Gastrocnemius medialis (tissue), 4 donors: Measurements from ENCODE around the gene NYAP1. TPM values are rescaled to one million over a fixed set of nuclear protein-coding genes. Genes with fewer than 3 reads are reported as not detected.
A peak's percentile ranks its signal among the peaks of the same experiment; 100 is the strongest.
"Not testable (repeated sequence)": the region's sequence is repeated elsewhere in the genome, so short reads cannot be mapped to it uniquely, and the experiment has no call there.

Experiments used
- ATAC-seq, 2 donors: fragments of 150-250 bp; one replicate each; pipeline ENCODE4 v1.9.1; 2016
- DNase-seq, 2 donors: peaks; one replicate each; pipeline ENCODE4 v3.0.0-alpha.2; 2019
- H3K27ac ChIP-seq, 4 donors: fragments of 200-600 bp; sonication (generic); 1 replicate in 1 of 4; 2 replicates in 3 of 4; pipeline ENCODE4 v1.5.1; 2016 to 2018; ENCODE audit warnings: mild to moderate bottlenecking in 2 of 4, moderate library complexity in 1 of 4
- H3K27me3 ChIP-seq, 3 donors: fragments of 200-600 bp; sonication (generic) in 2 of 3; 1 replicate in 1 of 3; 2 replicates in 2 of 3; pipeline versions ENCODE4 v1.5.1 to v1.6.0; 2016 to 2019; ENCODE audit warnings: mild to moderate bottlenecking in 1 of 3, moderate library complexity in 1 of 3
- H3K36me3 ChIP-seq, 2 donors: fragments of 200-600 bp; sonication (generic) in 1 of 2; one replicate each; pipeline ENCODE4 v1.5.1; 2017 to 2018
- H3K4me1 ChIP-seq, 2 donors: fragments of 200-600 bp; sonication (generic) in 1 of 2; one replicate each; pipeline ENCODE4 v1.5.1; 2016 to 2017; ENCODE audit warnings: mild to moderate bottlenecking in 2 of 2
- H3K4me3 ChIP-seq, 4 donors: fragments of 200-600 bp; sonication (generic) in 3 of 4; 1 replicate in 1 of 4; 2 replicates in 3 of 4; pipeline ENCODE4 v1.5.1; 2016 to 2019; ENCODE audit warnings: mild to moderate bottlenecking in 2 of 4
- H3K9me3 ChIP-seq, 3 donors: fragments of 200-600 bp; sonication (generic) in 2 of 3; 1 replicate in 1 of 3; 2 replicates in 2 of 3; pipeline ENCODE4 v1.5.1; 2016 to 2019
- POLR2A ChIP-seq, 2 donors: fragments of 450-650 bp; IDR thresholded peaks; one replicate each; pipeline ENCODE4 v1.6.1; 2017; ENCODE audit warnings: antibody characterized with exemption in 2 of 2, mild to moderate bottlenecking in 2 of 2, moderate library complexity in 2 of 2
- in situ Hi-C, 4 donors: fragments of 200-750 bp; cut with MboI; loops; one replicate each; pipeline versions ENCODE4 v1.15.0 to v1.8.0; 2017; ENCODE audit warnings: low sequenced_read_pairs in 4 of 4
- intact Hi-C: fragments of 100-400 bp; cut with DNase I; formaldehyde crosslinking; loops from one replicate; pipeline ENCODE4 v1.15.1; 2023; ENCODE audit warnings: low total_unique reads
- total RNA-seq, 4 donors: library from RNA; depleted of rRNA; stranded (reverse); fragments of >200 nt; gene quantifications; one replicate each; pipeline versions ENCODE4 v1.1.0 to v1.2.3, GENCODE V29; 2016
- TF ChIP-seq, protein P1 (sequence below), 5 experiments: fragments of 450-650 bp in 3 of 5; fragments of 200-600 bp in 2 of 5; sonication (generic) in 2 of 5; IDR thresholded peaks in 4 of 5; conservative IDR thresholded peaks in 1 of 5; 1 replicate in 4 of 5; 2 replicates in 1 of 5; pipeline ENCODE4 v1.5.1; 2016 to 2019; ENCODE audit warnings: antibody characterized with exemption in 5 of 5, mild to moderate bottlenecking in 3 of 5, moderate library complexity in 3 of 5

NYAP1 gene
- total RNA-seq, 4 donors from 2014 or later: 0.29 TPM; not detected in 3

GRCh38 chr7:100437150-100438100, 46.3 kb upstream of the NYAP1 start:
- TF ChIP-seq, protein P1, sequence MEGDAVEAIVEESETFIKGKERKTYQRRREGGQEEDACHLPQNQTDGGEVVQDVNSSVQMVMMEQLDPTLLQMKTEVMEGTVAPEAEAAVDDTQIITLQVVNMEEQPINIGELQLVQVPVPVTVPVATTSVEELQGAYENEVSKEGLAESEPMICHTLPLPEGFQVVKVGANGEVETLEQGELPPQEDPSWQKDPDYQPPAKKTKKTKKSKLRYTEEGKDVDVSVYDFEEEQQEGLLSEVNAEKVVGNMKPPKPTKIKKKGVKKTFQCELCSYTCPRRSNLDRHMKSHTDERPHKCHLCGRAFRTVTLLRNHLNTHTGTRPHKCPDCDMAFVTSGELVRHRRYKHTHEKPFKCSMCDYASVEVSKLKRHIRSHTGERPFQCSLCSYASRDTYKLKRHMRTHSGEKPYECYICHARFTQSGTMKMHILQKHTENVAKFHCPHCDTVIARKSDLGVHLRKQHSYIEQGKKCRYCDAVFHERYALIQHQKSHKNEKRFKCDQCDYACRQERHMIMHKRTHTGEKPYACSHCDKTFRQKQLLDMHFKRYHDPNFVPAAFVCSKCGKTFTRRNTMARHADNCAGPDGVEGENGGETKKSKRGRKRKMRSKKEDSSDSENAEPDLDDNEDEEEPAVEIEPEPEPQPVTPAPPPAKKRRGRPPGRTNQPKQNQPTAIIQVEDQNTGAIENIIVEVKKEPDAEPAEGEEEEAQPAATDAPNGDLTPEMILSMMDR (IDR thresholded peaks at IDR 0.05 in 4 of 5, conservative IDR thresholded peaks at IDR 0.05 in 1 of 5): no peak
- TF ChIP-seq POLR2A (IDR thresholded peaks at IDR 0.05): no peak
- intact Hi-C loops (loop anchor here (2.0 kb wide), 1 partner anchor 41 kb away; the partner anchor contains the start of gene TSC22D4), in situ Hi-C loops (loop anchor here in 1 of 4 donors (25.0 kb wide), 1 partner anchor 425 kb away; the partner anchor contains the start of genes SLC12A9 and TRIP6)
- Histone ChIP-seq H3K9me3 (no peaks in the 10 kb centered on the region), H3K27ac (peak overlapping the region; percentile 85 to 92 (median 90)), H3K36me3 (peaks cover 0 to 22% of the 10 kb centered on the region in 2 donors), H3K27me3 (no peaks in the 10 kb centered on the region), H3K4me3 (peak overlapping the region in 2 of 4 donors; percentile 78 to 81), H3K4me1 (peaks cover 13% of the 10 kb centered on the region in 2 donors)
- DNase-seq (no peak), ATAC-seq (no peak)

- H3K27ac ChIP-seq: no peak overlapping the region
- ATAC-seq (no peak), DNase-seq (no peak)
- H3K27me3 ChIP-seq: no peaks in the 10 kb centered on the region
- no peak overlapping the region for H3K4me3 ChIP-seq
- no peaks in the 10 kb centered on the region for H3K9me3 ChIP-seq
- TF ChIP-seq, protein P1 (IDR thresholded peaks at IDR 0.05 in 4 of 5, conservative IDR thresholded peaks at IDR 0.05 in 1 of 5): no peak
- TF ChIP-seq POLR2A (IDR thresholded peaks at IDR 0.05): no peak
- intact Hi-C loops: no loop called here
- H3K36me3 ChIP-seq: peaks cover 0 to 14% of the 10 kb centered on the region in 2 donors
- in situ Hi-C loops: loop anchor here in 1 of 4 donors (25.0 kb wide), 1 partner anchor 424 kb away; the partner anchor contains the start of genes SLC12A9 and TRIP6
- H3K4me1 ChIP-seq: peaks cover 12% of the 10 kb centered on the region in 2 donors
Measured at GRCh38 chr7:100438172-100438571, 45.6 kb upstream of the NYAP1 start.

DNA sequence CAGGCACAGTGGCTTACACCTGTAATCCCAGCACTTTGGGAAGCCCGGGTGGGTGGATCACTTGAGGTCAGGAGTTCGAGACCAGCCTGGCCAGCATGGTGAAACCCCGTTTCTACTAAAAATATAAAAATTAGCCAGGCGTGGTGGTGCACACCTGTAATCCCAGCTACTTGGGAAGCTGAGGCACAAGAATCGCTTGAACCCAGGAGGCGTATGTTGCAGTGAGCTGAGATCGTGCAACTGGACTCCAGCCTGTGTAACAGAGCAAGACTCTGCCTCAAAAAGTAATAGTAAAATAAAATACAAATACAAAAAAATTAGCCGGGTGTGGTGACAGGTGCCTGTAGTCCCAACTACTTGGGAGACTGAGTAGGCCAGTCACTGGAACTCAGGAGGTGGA, 45.0 kb upstream of the NYAP1 start:
- intact Hi-C loops, H3K4me3 ChIP-seq, H3K9me3 ChIP-seq, H3K27ac ChIP-seq, H3K36me3 ChIP-seq, ATAC-seq, H3K27me3 ChIP-seq: not testable (repeated sequence)
- DNase-seq: peak in 1 of 2 donors; percentile 3
- in situ Hi-C loops: loop anchor here in 1 of 4 donors (25.0 kb wide), 1 partner anchor 424 kb away; the partner anchor contains the start of genes SLC12A9 and TRIP6
- H3K4me1 ChIP-seq: peaks cover 12% of the 10 kb centered on the region in 2 donors

- intact Hi-C loops, ATAC-seq, H3K27me3 ChIP-seq, H3K27ac ChIP-seq, H3K36me3 ChIP-seq, H3K9me3 ChIP-seq, H3K4me3 ChIP-seq: not testable (repeated sequence)
- in situ Hi-C loops: loop anchor here in 1 of 4 donors (25.0 kb wide), 1 partner anchor 423 kb away; the partner anchor contains the start of genes SLC12A9 and TRIP6
- peak in 1 of 2 donors; percentile 4 for DNase-seq
- peaks cover 12% of the 10 kb centered on the region in 2 donors for H3K4me1 ChIP-seq
Measured at GRCh38 chr7:100439244-100439643, 44.5 kb upstream of the NYAP1 start.

- intact Hi-C loops: no loop called here
- TF ChIP-seq, protein P1 (IDR thresholded peaks at IDR 0.05 in 4 of 5, conservative IDR thresholded peaks at IDR 0.05 in 1 of 5): no peak
- no peak overlapping the region for H3K4me3 ChIP-seq
- H3K4me1 ChIP-seq: no peaks in the 10 kb centered on the region
- H3K27ac ChIP-seq: no peak overlapping the region
- H3K9me3 ChIP-seq: no peaks in the 10 kb centered on the region
- ATAC-seq (no peak), DNase-seq (peak in 1 of 2 donors; percentile 8)
- no peaks in the 10 kb centered on the region for H3K36me3 ChIP-seq
- no peaks in the 10 kb centered on the region for H3K27me3 ChIP-seq
- in situ Hi-C loops: loop anchor here in 1 of 4 donors (25.0 kb wide), 1 partner anchor 420 kb away; the partner anchor contains the start of genes SLC12A9 and TRIP6
Measured at GRCh38 chr7:100441641-100442535, 41.8 kb upstream of the NYAP1 start.
